Hepatocyte (in vitro differentiated cells): ENCODE results near the gene STRIP1.

Experiments
- EZH2 ChIP-seq: fragments of 200-600 bp; sonication (generic); IDR thresholded peaks from 2 replicates; pipeline ENCODE4 v1.6.1; 2016; ENCODE audit warnings: antibody characterized with exemption, mild to moderate bottlenecking, borderline replicate concordance
- TF ChIP-seq, protein P1 (sequence below): fragments of 200-600 bp; sonication (generic); IDR thresholded peaks from 2 replicates; pipeline ENCODE4 v1.5.1; 2016; ENCODE audit warnings: antibody characterized with exemption, mild to moderate bottlenecking; ENCODE audit not compliant: poor library complexity

DNA sequence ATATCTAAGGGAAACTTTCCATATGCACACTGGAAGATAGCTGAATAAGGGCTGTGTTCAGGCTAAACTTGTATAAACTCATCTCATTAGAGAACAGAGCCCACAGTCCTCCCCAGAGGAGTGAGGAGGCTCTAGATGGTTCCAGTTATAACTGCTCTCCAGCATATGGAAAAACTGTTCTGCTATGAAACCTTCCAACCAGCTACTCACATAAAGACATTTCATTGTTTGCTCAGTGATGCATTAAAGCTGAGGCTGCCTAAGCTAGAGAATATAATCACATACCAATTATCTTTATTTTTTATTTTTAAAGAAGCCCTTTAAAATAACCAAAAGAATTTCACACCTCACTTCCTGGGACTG lies 36.6 kb upstream of the STRIP1 start:
- TF ChIP-seq, protein P1, sequence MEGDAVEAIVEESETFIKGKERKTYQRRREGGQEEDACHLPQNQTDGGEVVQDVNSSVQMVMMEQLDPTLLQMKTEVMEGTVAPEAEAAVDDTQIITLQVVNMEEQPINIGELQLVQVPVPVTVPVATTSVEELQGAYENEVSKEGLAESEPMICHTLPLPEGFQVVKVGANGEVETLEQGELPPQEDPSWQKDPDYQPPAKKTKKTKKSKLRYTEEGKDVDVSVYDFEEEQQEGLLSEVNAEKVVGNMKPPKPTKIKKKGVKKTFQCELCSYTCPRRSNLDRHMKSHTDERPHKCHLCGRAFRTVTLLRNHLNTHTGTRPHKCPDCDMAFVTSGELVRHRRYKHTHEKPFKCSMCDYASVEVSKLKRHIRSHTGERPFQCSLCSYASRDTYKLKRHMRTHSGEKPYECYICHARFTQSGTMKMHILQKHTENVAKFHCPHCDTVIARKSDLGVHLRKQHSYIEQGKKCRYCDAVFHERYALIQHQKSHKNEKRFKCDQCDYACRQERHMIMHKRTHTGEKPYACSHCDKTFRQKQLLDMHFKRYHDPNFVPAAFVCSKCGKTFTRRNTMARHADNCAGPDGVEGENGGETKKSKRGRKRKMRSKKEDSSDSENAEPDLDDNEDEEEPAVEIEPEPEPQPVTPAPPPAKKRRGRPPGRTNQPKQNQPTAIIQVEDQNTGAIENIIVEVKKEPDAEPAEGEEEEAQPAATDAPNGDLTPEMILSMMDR = no peak
- no peak for TF ChIP-seq EZH2
